GM12878 (cell line): ENCODE data around the gene CCR5.

Source experiments
- CBX3 ChIP-seq: fragments of 200-600 bp; sonication (generic); IDR thresholded peaks from 2 replicates; pipeline ENCODE4 v1.6.1; 2016; ENCODE audit warnings: low read depth, borderline replicate concordance
- JUNB ChIP-seq: IDR thresholded peaks from 2 replicates; pipeline ENCODE4 v1.6.1; 2016; ENCODE audit warnings: antibody characterized with exemption, mild to moderate bottlenecking
- TF ChIP-seq, protein P1 (sequence below), 3 experiments: IDR thresholded peaks in 2 of 3; conservative IDR thresholded peaks in 1 of 3; 2 replicates each; pipeline ENCODE4 v1.5.1; 2011; ENCODE audit warnings: low read depth in 3 of 3, low read length in 3 of 3, mild to moderate bottlenecking in 3 of 3, control low read depth in 2 of 3, moderate library complexity in 2 of 3, inconsistent platforms in 1 of 3, mixed read lengths in 1 of 3; ENCODE audit not compliant: control insufficient read depth in 2 of 3, insufficient read depth in 1 of 3; ENCODE audit errors: extremely low read depth in 1 of 3

DNA sequence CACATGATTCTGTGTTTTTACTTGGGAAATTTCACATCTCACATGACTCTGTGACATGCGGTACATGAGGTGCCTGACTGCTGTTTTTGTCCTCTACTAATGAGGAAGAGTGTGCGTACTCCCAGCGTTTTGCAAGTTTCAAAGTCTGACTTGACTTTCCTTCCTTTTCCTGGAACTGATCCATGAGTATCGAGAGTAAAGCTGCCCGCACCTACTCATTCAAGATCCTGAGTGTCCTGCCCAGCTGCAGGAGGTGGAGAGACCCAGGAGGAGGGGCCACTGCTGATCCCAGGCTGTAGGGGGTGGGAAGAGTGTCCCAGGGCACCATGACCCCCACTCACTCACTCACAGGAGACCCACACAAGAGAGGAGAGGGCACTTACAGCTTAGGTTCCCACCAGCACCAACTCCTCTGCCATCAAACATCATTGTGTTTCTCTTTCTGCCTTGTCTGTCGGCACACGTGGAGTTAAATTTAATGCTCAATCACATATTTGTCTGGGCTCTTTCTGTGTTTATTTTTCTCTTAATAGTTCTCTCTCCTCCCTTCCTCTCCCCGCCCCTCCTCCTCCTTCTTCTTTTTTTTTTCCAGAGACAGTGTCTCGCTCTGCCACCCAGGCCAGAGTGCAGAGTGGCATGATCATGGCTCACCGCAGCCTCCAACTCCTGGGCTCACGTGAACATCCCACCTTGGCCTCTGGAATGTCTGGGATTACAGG lies 34.7 kb downstream of the CCR5 start:
- TF ChIP-seq JUNB (no peak), CBX3 (no peak)
- TF ChIP-seq, protein P1, sequence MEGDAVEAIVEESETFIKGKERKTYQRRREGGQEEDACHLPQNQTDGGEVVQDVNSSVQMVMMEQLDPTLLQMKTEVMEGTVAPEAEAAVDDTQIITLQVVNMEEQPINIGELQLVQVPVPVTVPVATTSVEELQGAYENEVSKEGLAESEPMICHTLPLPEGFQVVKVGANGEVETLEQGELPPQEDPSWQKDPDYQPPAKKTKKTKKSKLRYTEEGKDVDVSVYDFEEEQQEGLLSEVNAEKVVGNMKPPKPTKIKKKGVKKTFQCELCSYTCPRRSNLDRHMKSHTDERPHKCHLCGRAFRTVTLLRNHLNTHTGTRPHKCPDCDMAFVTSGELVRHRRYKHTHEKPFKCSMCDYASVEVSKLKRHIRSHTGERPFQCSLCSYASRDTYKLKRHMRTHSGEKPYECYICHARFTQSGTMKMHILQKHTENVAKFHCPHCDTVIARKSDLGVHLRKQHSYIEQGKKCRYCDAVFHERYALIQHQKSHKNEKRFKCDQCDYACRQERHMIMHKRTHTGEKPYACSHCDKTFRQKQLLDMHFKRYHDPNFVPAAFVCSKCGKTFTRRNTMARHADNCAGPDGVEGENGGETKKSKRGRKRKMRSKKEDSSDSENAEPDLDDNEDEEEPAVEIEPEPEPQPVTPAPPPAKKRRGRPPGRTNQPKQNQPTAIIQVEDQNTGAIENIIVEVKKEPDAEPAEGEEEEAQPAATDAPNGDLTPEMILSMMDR (IDR thresholded peaks at IDR 0.05 in 2 of 3, conservative IDR thresholded peaks at IDR 0.05 in 1 of 3; ENCODE audit: control insufficient read depth in 2 of 3, extremely low read depth in 1 of 3, insufficient read depth in 1 of 3, low read depth in 3 of 3, low read length in 3 of 3), result no peak
